ENCODE results near the gene ZFYVE28. TPM values are rescaled to one million over a fixed set of nuclear protein-coding genes. Genes with fewer than 3 reads are reported as not detected.

The ZFYVE28 gene
- total and polyA plus RNA-seq, 2 of the 8 experiments (the other 6 are each of a cell fraction or from before 2014, with no cell fraction given), result 1.7 to 4.9 TPM

- Histone ChIP-seq H2AK5ac (ENCODE audit: low read depth, low read length) (no peak overlapping the region), H3K36me3 (ENCODE audit: control insufficient read depth in 2 of 4, insufficient read depth in 4 of 4, low read length in 3 of 4) (peaks cover 0 to 19% (median 4%) of the 10 kb centered on the region in 4 experiments; a peak in 3 of 8 replicates), H2BK15ac (ENCODE audit: low read length) (no peak overlapping the region), H3K4me1 (replicated peaks in 1 of 4; ENCODE audit: control insufficient read depth in 3 of 4, insufficient read depth in 4 of 4, low read length in 3 of 4) (peaks cover 0 to 2% (median 0%) of the 10 kb centered on the region in 4 experiments; a peak in 1 of 7 replicates), H3K23ac (ENCODE audit: insufficient read length) (no peak overlapping the region), H3K4me2 (ENCODE audit: insufficient read depth in 1 of 2, low read depth in 2 of 2, low read length in 2 of 2) (no peak overlapping the region), H4K20me1 (replicated peaks in 1 of 2; ENCODE audit: control insufficient read depth in 1 of 2, insufficient read depth in 2 of 2, low read length in 2 of 2) (peaks cover 0 to 8% of the 10 kb centered on the region in 2 experiments), H3K4ac (replicated peaks; ENCODE audit: insufficient read length, low read depth, low read length) (no peak overlapping the region), H2BK5ac (ENCODE audit: low read depth, low read length) (no peak overlapping the region), H3K23me2 (ENCODE audit: low read depth, low read length) (no peaks in the 10 kb centered on the region), H3K9me3 (ENCODE audit: insufficient read depth in 2 of 2, low read depth in 1 of 2, low read length in 1 of 2) (no peaks in the 10 kb centered on the region), H3K27ac (ENCODE audit: low read depth, low read length) (no peak overlapping the region), H3K79me2 (ENCODE audit: control insufficient read depth in 1 of 2, insufficient read depth in 2 of 2, low read length in 2 of 2) (peaks cover 0 to 42% of the 10 kb centered on the region in 2 experiments; a peak in 3 of 4 replicates), H2BK120ac (replicated peaks; ENCODE audit: low read depth, low read length) (no peak overlapping the region), H3K79me1 (ENCODE audit: low read depth, low read length) (no peaks in the 10 kb centered on the region; the same call in 1 of the 2 replicates), H3K56ac (replicated peaks; ENCODE audit: insufficient read length, low read depth, low read length) (no peak overlapping the region), H3K9ac (replicated peaks in 1 of 4; ENCODE audit: extremely low read depth in 1 of 4, low read depth in 3 of 4, low read length in 3 of 4) (no peak overlapping the region), H2BK12ac (ENCODE audit: low read depth, low read length) (no peak overlapping the region), H4K91ac (replicated peaks; ENCODE audit: insufficient read length, low read length) (no peak overlapping the region), H3K14ac (ENCODE audit: insufficient read length) (no peak overlapping the region), H3K18ac (ENCODE audit: extremely low read depth, low read length) (no peak overlapping the region), H2BK20ac (ENCODE audit: low read length) (no peak overlapping the region), H3K4me3 (ENCODE audit: extremely low read depth in 1 of 4, insufficient read depth in 2 of 4, low read depth in 3 of 4, low read length in 4 of 4) (no peak overlapping the region), H4K8ac (ENCODE audit: extremely low read depth, insufficient read depth, low read length) (no peak overlapping the region), H4K5ac (ENCODE audit: insufficient read length, low read depth, low read length) (no peak overlapping the region), H2AFZ (ENCODE audit: low read length) (no peak overlapping the region), H3K27me3 (replicated peaks in 1 of 4; ENCODE audit: control insufficient read depth in 3 of 4, extremely low read depth in 1 of 4, insufficient read depth in 3 of 4, low read length in 3 of 4) (no peaks in the 10 kb centered on the region)
- DNase-seq (ENCODE audit: low read depth in 1 of 2, low spot score in 2 of 2), result no peak
- FAIRE-seq, result no peak
- POLR2A ChIA-PET (ENCODE audit: partially characterized antibody), result no interaction called here
- 84% methylated on average over 3 of the region's 3 CpGs; no CpG with 5 or more reads in 1 of the 2 experiments for WGBS, 2 experiments (ENCODE audit: extremely low coverage in 1 of 2, insufficient coverage in 1 of 2, insufficient read length in 1 of 2, insufficient replicate concordance in 2 of 2, low coverage in 1 of 2, low lambda C conversion rate in 2 of 2, missing lambda C conversion rate in 1 of 2)
- TF ChIP-seq SUZ12 (IDR thresholded peaks at IDR 0.05; ENCODE audit: low read length), result no peak
- TF ChIP-seq SAP30 (IDR thresholded peaks at IDR 0.05; ENCODE audit: insufficient read depth, insufficient replicate concordance, low read length), result no peak
- TF ChIP-seq, protein P1, sequence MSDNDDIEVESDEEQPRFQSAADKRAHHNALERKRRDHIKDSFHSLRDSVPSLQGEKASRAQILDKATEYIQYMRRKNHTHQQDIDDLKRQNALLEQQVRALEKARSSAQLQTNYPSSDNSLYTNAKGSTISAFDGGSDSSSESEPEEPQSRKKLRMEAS (IDR thresholded peaks at IDR 0.05), result no peak
- TF ChIP-seq YY1 (IDR thresholded peaks at IDR 0.05; ENCODE audit: low read depth, low read length), result no peak
- no peak for TF ChIP-seq NANOG (IDR thresholded peaks at IDR 0.05; ENCODE audit: insufficient read depth, low read depth, low read length, poor library complexity, severe bottlenecking)
- TF ChIP-seq ASH2L (IDR thresholded peaks at IDR 0.05; ENCODE audit: low read length), result no peak
- no peak for TF ChIP-seq RFX5 (IDR thresholded peaks at IDR 0.05; ENCODE audit: borderline replicate concordance, low read depth, low read length)
- no peak for TF ChIP-seq SP4 (IDR thresholded peaks at IDR 0.05; ENCODE audit: low read length)
- TF ChIP-seq EP300 (IDR thresholded peaks at IDR 0.05; ENCODE audit: borderline replicate concordance in 1 of 2, low read depth in 2 of 2, low read length in 2 of 2), result no peak
- no peak for TF ChIP-seq JUN (IDR thresholded peaks at IDR 0.05; ENCODE audit: low read depth, low read length)
- no peak for TF ChIP-seq CREB1 (IDR thresholded peaks at IDR 0.05)
- TF ChIP-seq KDM5A (IDR thresholded peaks at IDR 0.05; ENCODE audit: low read length), result no peak
- CTCF ChIA-PET (ENCODE audit: partially characterized antibody), result interaction anchor here (0.6 to 3.6 kb wide), 4 partner anchors 10 to 117 kb away, joined by 3 to 13 read pairs (median 4); no protein-coding TSS in a partner anchor
Observed at GRCh38 chr4:2236944-2237666, 181.3 kb downstream of the ZFYVE28 start.

Measured in H1 (cell line).